ENCODE results near the gene LYZL6.

LYZL6 gene

DNA sequence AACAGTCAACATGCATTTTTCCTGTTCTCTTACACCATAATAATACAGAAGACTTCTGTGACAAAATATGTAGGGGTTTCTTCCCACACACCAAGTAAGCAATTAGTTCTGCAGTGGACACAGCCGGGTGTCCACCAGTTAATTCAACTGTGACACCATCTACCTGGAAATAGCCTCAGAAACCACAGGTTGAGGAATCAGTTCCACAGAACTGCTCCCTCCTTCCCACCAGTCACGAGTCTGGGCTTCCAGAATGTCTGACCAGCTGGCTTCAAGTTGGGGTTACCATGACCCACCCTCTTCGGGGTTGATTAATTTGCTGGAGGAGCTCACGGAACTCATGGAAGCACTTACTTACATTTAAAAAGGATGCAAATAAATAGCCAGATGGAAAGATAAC, 49.8 kb downstream of the LYZL6 start:
- in situ Hi-C loops (cut with MboI; ENCODE audit: low sequenced_read_pairs), result no loop called here
- H3K4me1 ChIP-seq, result peaks cover 6% of the 10 kb centered on the region; the same call in 1 of the 2 replicates
- no peaks in the 10 kb centered on the region for H3K36me3 ChIP-seq (replicated peaks)
- no peak overlapping the region for H3K4me3 ChIP-seq
- H3K27me3 ChIP-seq (ENCODE audit: low read depth), result no peaks in the 10 kb centered on the region
- H3K9me3 ChIP-seq, result no peaks in the 10 kb centered on the region
- no peak for DNase-seq (ENCODE audit: low spot score in 2 of 2)

- no peak for DNase-seq (ENCODE audit: low spot score in 2 of 2)
Observed at GRCh38 chr17:35892091-35893035, 51.1 kb downstream of the LYZL6 start.

DNA sequence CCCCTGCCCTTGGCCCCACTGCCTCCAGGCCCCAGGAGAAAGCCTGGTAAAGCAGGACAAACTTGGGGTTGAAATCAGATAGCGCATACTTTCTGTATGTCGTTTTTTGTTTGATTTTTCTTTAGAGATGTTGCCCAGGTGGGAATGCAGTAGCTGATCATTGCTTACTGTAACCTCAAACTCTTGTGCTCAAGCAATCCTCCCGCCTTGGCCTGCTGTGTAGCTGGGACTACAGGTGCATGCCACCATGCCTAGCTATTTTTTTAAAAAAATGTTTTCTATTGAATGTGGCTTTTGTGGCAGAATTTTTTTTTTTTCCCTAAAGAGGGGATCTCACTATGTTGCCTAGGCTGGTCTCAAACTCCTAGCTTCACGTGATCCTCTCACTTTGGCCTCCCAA, 52.2 kb downstream of the LYZL6 start:
- no peaks in the 10 kb centered on the region for H3K36me3 ChIP-seq (replicated peaks)
- in situ Hi-C loops (cut with MboI; ENCODE audit: low sequenced_read_pairs), result no loop called here
- no peak for DNase-seq (ENCODE audit: low spot score in 2 of 2)
- H3K4me1 ChIP-seq, result peaks cover 6% of the 10 kb centered on the region; the same call in 1 of the 2 replicates
- no peaks in the 10 kb centered on the region for H3K27me3 ChIP-seq (ENCODE audit: low read depth)
- no peak overlapping the region for H3K4me3 ChIP-seq
- H3K9me3 ChIP-seq, result no peaks in the 10 kb centered on the region

More at GRCh38 chr17:35892091-35893035, 51.1 kb downstream of the LYZL6 start:
- no peaks in the 10 kb centered on the region for H3K27me3 ChIP-seq (ENCODE audit: low read depth)
- no peaks in the 10 kb centered on the region for H3K36me3 ChIP-seq (replicated peaks)
- H3K4me3 ChIP-seq, result no peak overlapping the region
- no peaks in the 10 kb centered on the region for H3K9me3 ChIP-seq
- in situ Hi-C loops (cut with MboI; ENCODE audit: low sequenced_read_pairs), result no loop called here
- peaks cover 6% of the 10 kb centered on the region; the same call in 1 of the 2 replicates for H3K4me1 ChIP-seq

DNA sequence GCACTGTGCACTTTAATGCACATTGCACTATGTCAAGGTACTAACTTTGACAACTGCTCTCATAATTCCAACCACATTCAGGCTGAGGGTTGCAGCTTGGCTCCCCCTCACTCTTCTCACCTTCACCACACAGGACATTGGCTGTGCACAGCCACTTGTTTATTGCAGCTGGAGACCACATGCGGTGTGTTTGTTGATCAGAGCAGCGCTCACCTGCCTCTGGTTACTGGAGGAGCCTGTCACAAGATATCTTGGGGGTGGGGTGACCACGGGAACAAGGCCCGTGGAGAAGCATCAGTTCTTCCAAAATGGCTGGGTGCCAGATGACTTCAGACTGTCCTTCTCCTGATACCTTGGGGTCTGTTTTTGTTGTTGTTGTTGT, 52.7 kb downstream of the LYZL6 start:
- in situ Hi-C loops (cut with MboI; ENCODE audit: low sequenced_read_pairs), result no loop called here
- H3K4me1 ChIP-seq, result peaks cover 6% of the 10 kb centered on the region; the same call in 1 of the 2 replicates
- H3K9me3 ChIP-seq, result no peaks in the 10 kb centered on the region
- H3K4me3 ChIP-seq, result no peak overlapping the region
- no peak for DNase-seq (ENCODE audit: low spot score in 2 of 2)
- no peaks in the 10 kb centered on the region for H3K36me3 ChIP-seq (replicated peaks)
- no peaks in the 10 kb centered on the region for H3K27me3 ChIP-seq (ENCODE audit: low read depth)

DNA sequence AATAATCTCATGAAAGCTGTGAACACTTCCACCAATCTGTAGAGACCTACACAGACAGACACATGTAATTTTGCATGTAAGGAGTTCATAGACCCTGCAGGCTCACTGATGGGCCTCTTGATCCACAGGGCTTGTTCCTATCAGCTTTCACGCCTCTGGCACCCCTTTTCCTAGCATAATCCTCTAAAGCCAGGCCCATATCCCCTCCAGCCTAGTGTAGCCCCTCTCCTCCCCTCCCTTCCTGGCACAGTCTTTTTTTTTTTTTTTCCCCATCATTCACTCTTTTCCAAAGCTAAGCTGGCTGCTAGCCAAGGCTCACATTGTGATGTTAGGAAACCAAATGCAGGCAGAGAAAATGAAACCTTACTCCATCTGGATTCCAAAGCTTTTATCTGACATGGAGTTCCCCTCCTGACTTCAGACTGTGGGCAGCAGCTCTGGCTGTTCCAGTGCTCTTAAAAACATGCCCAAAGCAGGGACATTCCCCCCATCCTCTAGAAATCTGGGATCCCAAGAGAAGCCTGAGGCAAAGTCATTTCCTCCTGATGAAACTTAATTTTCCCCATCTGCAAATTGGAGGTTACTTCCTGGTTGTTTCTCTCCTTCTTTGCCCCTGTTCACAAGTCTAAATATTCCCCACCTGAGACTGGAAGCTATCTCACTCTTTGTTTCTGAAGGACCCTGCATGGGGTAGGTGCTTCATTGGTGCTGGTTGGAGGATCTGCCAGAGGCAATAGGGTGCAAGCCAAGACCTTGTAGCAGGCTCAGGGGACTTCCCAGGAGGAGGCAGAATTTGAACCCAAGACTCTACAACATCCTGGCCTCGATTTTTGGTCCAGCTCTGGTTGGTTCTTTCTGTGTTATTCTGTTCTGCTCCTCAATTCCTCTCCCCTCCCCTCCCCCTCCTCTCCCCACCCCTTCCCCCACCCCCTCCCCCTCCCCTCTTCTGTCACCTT, 53.4 kb downstream of the LYZL6 start:
- Histone ChIP-seq H3K9me3 (no peaks in the 10 kb centered on the region), H3K27me3 (ENCODE audit: low read depth) (no peaks in the 10 kb centered on the region), H3K4me3 (no peak overlapping the region), H3K4me1 (peaks cover 6% of the 10 kb centered on the region; the same call in 1 of the 2 replicates), H3K36me3 (replicated peaks) (no peaks in the 10 kb centered on the region)
- DNase-seq (ENCODE audit: low spot score in 2 of 2), result peak in 1 of 2 experiments; percentile 59
- in situ Hi-C loops (cut with MboI; ENCODE audit: low sequenced_read_pairs), result no loop called here

GRCh38 chr17:35889241-35889640, 54.3 kb downstream of the LYZL6 start:
- H3K27me3 ChIP-seq (ENCODE audit: low read depth), result no peaks in the 10 kb centered on the region
- H3K36me3 ChIP-seq (replicated peaks), result no peaks in the 10 kb centered on the region
- in situ Hi-C loops (cut with MboI; ENCODE audit: low sequenced_read_pairs), result no loop called here
- no peak for DNase-seq (ENCODE audit: low spot score in 2 of 2)
- no peak overlapping the region for H3K4me3 ChIP-seq
- H3K4me1 ChIP-seq, result peaks cover 6% of the 10 kb centered on the region; the same call in 1 of the 2 replicates
- H3K9me3 ChIP-seq, result no peaks in the 10 kb centered on the region

Measured in HAP-1 (cell line).